Activated T-helper 17 cell treated with anti-CD3 and anti-CD28 coated beads, Interleukin-2, amount 50 U/mL, for 72 hours (primary cell): ENCODE measurements around the gene DEPP1. TPM values are rescaled to one million over a fixed set of nuclear protein-coding genes. Genes with fewer than 3 reads are reported as not detected.

ENCODE experiments used
- ATAC-seq: fragments of 150-1000 bp; cut with Tn5 transposase; replicated peaks from 2 replicates; pipeline ENCODE4 v1.10.0; 2021; ENCODE audit warnings: mild to moderate bottlenecking, moderate library complexity
- H3K27ac Mint-ChIP-seq: one replicate; pipeline ENCODE4 v1.8.0; 2022; ENCODE audit warnings: mixed read lengths
- H3K27me3 Mint-ChIP-seq: one replicate; pipeline ENCODE4 v1.8.0; 2022; ENCODE audit warnings: mixed read lengths
- H3K36me3 Mint-ChIP-seq: one replicate; pipeline ENCODE4 v1.8.0; 2022; ENCODE audit warnings: low read depth, mild to moderate bottlenecking, mixed read lengths
- H3K4me1 Mint-ChIP-seq: one replicate; pipeline ENCODE4 v1.8.0; 2022; ENCODE audit warnings: mixed read lengths
- H3K4me3 Mint-ChIP-seq: one replicate; pipeline ENCODE4 v1.8.0; 2022; ENCODE audit warnings: mild to moderate bottlenecking, mixed read lengths
- H3K9me3 Mint-ChIP-seq: one replicate; pipeline ENCODE4 v1.8.0; 2022; ENCODE audit warnings: mixed read lengths
- total RNA-seq, 2 donors: library from RNA; stranded (reverse); gene quantifications; one replicate each; pipeline ENCODE4 v1.2.3, GENCODE V29; 2022

Gene DEPP1
- total RNA-seq, 2 donors from 2014 or later, result 0.73 to 2.0 TPM

DNA sequence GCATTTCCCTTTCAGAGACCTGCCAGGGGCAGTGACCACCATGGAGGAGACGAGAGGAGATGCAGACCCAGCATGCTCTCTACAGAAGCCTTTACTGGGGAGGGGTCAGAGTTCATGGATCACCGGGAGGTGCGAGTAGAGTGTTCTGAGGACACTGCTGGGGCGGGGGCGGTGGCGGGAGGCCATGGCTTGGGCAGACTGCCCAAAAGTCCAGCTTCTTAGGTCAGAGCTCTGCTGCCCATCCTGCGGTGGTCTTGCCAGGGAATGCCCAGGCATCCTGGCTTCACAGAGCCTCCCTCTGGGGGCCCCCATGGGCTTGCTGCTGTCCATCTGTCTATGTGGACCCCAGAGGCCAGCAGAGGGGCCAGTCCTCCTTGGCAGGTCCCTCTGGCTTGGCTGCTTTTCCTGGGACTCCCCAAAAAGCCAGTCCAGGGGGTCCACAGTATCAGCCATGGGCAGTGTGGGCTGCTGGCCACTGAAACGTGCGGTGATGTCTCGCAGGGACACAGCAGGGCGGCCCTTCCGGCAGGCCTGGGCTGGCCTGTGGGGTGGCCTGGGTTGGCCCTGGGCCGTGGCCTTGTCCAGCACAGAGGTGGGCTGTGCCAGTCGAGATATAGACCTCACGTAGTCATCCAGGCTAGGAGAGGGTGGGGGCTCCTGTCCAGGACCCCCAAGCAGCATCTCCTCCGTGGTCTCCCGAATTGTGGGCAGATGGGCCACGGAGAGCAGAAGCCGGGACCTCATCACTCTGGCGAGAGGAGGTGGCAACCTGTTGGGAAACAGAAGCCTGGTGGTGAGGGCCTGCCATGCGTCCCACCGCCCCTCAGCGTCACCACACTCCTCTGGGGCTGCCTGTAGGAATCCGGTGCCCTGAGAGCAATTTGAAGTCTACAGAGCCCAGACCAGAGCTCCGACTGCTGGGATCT, 1.1 kb downstream of the DEPP1 start:
- ATAC-seq, result no peak
- H3K4me3 Mint-ChIP-seq, result no peak overlapping the region
- H3K27ac Mint-ChIP-seq, result no peak overlapping the region
- no peaks in the 10 kb centered on the region for H3K4me1 Mint-ChIP-seq
- peaks cover 3% of the 10 kb centered on the region for H3K27me3 Mint-ChIP-seq
- H3K9me3 Mint-ChIP-seq, result no peaks in the 10 kb centered on the region
- H3K36me3 Mint-ChIP-seq, result no peaks in the 10 kb centered on the region

DNA sequence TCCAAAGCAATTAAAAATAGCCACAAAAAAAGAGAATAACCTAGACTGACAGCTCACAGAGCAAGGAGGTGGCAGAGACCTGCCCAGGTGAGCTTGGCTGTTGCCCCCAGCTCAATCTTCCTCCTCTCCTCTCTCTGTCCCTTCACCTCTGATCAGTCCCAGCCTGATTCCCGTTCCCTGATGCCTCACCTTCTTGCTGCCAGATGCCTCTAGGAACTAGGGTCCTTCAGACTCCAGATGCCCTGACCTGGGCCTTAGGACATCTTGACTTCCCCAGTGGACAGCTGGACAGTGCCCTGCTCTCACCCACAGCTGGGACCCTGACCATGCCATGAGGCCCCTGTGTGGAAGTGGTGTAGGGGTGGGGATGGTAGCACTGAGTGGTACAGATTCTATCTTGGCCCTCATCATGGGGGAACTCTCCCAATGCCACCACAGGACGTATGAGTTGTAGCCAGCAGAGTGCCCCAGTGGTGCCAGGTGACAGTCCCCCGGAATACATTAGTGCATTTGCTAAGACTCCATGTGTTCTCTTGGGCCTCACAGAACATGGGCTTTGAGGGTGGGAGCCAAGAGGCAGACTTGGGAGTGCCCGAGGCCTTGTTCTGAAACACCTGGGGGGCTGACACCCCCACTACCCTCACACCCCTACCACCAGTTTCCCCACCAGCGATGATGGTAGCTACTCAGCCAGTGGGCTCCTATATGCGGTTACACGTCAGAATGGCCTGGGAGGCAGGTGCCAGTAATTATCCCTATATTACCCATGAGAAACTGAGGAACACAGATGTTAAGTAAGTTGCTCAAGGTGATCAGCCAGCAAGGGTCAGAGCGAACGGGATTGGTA, 2.0 kb downstream of the DEPP1 start:
- Mint-ChIP-seq H3K27ac (no peak overlapping the region), H3K27me3 (peaks cover 3% of the 10 kb centered on the region), H3K36me3 (no peaks in the 10 kb centered on the region), H3K9me3 (no peaks in the 10 kb centered on the region), H3K4me1 (no peaks in the 10 kb centered on the region), H3K4me3 (no peak overlapping the region)
- ATAC-seq, result no peak

DNA sequence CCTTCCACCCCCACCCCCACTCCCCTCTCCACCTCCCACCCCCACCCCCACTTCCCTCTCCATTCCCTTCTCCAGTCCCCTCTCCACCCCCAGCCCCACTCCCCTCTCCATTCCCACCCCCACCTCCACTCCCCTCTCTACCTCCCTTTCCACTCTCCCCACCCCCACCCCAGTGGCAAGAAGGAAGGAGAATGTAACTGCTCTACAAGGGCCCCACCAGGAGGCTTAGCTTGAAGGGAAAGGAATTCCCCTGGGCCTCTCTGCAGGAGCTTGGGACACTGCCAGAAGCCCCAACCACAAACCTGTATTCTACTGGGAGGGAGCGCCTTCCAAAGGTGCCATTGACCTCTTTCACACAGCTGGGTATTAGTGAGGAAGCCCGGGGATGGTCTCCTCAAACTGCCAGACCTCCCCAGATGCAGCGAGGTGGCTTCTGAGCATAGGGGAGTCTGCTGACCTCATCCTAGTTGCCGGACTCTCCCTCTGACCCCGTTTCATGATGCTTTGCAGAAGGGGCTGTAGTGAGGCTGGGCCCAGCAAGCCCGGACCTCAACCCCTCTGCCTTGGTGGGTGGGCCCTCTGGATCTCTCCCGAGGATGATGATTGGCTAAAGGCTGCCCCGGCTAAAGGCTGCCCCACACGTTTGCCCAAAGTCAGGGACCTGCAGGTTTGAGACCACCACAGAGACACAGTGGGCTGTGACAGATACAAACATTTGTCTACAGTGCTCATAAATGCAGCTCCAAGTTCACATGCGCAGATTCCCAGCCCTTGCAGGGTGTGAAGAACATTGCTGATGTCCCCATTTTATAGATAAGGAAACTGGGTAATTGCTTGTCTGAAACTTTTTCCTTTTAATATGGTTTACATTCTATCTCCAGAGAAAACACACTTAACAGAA, 2.9 kb downstream of the DEPP1 start:
- no peak overlapping the region for H3K27ac Mint-ChIP-seq
- no peak for ATAC-seq
- peaks cover 3% of the 10 kb centered on the region for H3K27me3 Mint-ChIP-seq
- H3K36me3 Mint-ChIP-seq, result no peaks in the 10 kb centered on the region
- H3K4me1 Mint-ChIP-seq, result no peaks in the 10 kb centered on the region
- H3K9me3 Mint-ChIP-seq, result no peaks in the 10 kb centered on the region
- H3K4me3 Mint-ChIP-seq, result peak overlapping the region; percentile 42

DNA sequence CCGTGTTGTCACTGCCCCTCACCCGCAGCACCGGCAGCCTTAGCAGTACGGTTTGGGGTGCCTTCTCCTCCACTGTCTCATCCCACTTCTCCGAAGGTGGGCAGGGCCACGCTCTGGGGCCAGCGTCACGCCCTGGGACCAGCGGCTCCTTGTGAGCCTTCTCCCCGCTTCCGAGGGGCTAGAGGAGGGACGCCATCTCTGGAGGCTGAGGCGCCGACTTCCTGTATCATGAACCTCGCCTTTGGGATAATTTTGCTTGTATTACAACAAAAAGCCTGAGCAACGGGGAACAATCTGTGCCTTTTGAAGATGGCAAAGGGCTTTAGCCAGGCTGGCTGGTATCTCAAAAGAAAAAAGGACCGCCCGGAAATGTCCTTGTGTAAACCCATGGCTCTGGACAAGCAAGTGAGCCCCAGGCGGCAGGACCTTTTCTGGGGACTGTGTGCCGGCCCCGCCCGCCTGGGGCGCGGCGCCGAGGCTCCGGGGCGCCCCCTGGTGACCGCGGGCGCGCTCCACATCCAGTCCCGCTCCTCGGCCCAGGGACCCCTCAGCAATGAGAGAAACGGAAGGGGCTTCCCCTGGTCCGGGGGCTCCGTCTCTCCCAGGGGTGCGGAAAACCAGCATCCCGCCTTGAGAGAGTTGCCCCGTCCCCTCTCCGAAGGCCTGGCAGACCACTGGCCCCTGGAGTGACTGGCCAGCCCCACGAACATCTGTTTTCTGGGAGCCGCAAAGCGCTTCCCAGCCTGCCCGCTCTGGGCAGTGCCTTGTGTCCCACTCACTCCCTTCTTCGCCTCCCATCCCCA, 3.8 kb downstream of the DEPP1 start:
- H3K27ac Mint-ChIP-seq, result no peak overlapping the region

DNA sequence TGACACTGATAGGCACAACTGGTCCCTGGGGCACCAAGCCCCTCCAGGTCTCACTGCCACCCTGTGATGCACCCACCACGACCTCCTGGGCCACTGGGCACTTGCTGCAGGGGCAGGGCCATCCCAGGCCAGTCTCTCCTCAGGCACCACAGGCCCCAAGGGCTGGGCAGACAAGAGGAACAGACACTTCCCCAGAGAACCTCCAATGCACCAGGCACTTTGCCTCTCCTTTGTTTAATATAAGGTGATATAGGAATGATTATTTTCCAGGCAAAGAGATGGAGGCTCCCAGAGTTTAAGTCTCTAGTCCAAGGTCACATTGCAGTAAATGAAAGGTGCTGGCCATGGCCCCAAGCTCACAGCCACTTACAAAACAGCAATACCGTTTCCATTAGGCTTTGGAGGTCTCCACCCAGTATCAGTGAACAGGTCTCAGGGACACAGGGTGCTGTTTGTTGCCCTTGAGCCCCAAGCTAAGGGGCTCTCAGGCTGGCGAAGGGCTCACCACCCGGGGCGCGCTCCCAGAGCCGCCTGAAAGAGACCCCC, 4.5 kb downstream of the DEPP1 start:
- peak overlapping the region; percentile 66 for H3K4me3 Mint-ChIP-seq
- H3K9me3 Mint-ChIP-seq, result no peaks in the 10 kb centered on the region
- no peaks in the 10 kb centered on the region for H3K36me3 Mint-ChIP-seq
- peaks cover under 1% of the 10 kb centered on the region for H3K4me1 Mint-ChIP-seq
- H3K27me3 Mint-ChIP-seq, result peaks cover 3% of the 10 kb centered on the region
- ATAC-seq, result no peak
- H3K27ac Mint-ChIP-seq, result no peak overlapping the region

More for the DNA sequence above, 3.8 kb downstream of the DEPP1 start:
- Mint-ChIP-seq H3K9me3 (no peaks in the 10 kb centered on the region), H3K36me3 (no peaks in the 10 kb centered on the region), H3K4me3 (peak overlapping the region; percentile 66), H3K4me1 (no peaks in the 10 kb centered on the region), H3K27me3 (peaks cover 3% of the 10 kb centered on the region)
- ATAC-seq, result peak; percentile 95

DNA sequence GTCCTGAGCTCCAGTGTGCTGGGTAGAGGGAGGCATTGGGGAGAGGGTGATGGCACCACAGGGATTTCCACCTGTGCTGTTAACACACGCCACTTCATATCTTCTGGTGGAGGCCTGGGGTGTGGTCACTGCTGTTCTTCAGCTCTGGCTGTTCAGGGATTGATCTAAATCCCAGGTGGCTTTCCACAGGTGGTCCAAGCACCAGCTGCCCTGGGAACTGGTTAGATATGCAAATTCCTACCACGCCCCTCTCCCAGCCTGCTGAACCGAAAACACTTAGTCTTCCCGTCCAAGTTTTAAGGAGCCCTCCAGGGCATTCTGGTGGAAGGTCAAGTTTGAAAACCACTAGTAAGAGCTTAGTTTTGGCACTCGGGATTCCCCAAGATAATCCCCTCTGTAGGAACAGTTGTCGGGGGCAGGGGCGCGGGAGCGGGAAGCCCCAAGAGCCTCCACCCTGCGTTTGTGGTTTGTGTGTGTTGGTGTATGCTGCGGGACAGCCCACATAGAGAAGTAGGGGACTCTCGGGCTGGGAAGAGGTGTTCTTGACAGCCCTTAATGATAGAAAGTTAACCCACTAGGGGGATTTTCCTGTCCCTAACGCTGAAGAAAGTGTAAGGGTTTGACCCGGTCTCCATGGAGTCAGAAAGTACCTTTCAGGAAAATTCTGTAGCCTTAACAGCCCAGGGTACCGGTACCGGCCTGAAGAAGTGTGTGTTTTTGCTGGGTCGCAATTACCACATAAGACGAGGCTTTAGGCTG, 5.1 kb downstream of the DEPP1 start:
- no peaks in the 10 kb centered on the region for H3K9me3 Mint-ChIP-seq
- no peak overlapping the region for H3K27ac Mint-ChIP-seq
- H3K27me3 Mint-ChIP-seq, result peaks cover 3% of the 10 kb centered on the region
- ATAC-seq, result no peak
- H3K4me3 Mint-ChIP-seq, result peak overlapping the region; percentile 66
- peaks cover 7% of the 10 kb centered on the region for H3K4me1 Mint-ChIP-seq
- H3K36me3 Mint-ChIP-seq, result no peaks in the 10 kb centered on the region

DNA sequence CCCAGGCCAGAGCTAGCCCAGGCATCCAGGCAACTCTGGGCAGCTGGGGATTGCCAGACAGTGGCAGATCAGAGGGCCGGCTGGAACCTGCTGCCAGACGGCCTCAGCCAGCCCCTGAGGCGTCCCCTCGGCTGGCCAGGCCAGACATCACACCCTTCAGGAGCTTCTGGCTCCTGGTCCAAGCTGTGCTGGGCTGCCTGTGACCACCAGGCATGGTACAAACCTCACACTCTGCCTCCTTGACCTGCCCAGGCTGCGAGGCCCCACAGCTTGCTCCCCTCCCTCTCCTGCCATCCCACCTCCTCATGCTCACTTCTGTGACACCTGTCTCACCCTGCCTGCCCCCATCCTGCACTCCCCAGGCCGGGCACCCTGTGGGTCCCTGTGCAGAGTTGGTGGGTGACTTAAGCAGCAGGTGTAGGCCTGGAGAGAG, 5.7 kb downstream of the DEPP1 start:
- Mint-ChIP-seq H3K4me3 (no peak overlapping the region), H3K36me3 (no peaks in the 10 kb centered on the region), H3K4me1 (peaks cover 7% of the 10 kb centered on the region), H3K27ac (peak overlapping the region; percentile 33), H3K9me3 (no peaks in the 10 kb centered on the region), H3K27me3 (peaks cover 3% of the 10 kb centered on the region)
- ATAC-seq, result no peak

DNA sequence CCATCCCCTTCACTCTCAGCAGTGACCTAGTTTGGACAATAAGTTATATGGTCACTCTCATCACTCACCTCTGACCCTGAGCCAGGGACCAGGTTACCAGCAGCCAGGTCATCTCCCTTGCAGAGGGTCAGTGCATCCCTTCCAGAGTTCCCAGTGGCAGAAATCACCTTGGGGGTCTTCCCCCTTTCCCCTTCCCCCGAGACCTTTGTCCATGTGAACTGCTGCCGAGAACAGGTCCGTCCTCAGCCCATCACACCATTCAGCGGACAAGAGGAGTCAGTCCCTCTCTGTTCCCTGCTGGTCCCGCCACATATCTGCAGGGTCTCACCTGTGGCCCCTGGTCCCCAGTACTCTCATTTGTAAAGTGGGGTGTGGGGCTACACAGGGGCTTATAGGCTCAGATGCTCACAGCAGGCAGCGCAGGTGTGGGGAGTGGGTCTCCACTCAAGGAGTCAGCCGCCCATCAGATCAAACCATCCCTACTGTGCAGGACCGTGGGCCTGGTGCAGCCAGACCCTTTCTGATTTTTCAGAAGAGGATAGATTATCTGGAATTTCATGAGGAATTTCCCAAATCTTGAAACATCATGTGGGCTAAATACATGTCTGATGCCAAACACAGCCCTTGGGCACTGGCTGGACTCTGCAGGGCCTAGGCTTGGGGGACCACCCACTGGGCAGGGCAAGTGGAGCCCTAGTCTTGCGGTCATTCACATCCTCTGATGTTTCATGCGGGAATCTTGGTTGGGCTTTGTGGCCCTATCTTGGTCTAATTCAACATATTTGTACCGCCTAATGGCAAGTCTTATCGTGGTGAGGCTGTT, 6.5 kb downstream of the DEPP1 start:
- no peaks in the 10 kb centered on the region for H3K36me3 Mint-ChIP-seq
- H3K27me3 Mint-ChIP-seq, result peaks cover 3% of the 10 kb centered on the region
- H3K4me1 Mint-ChIP-seq, result peaks cover 7% of the 10 kb centered on the region
- H3K4me3 Mint-ChIP-seq, result no peak overlapping the region
- H3K27ac Mint-ChIP-seq, result peak overlapping the region; percentile 33
- no peak for ATAC-seq
- no peaks in the 10 kb centered on the region for H3K9me3 Mint-ChIP-seq

DNA sequence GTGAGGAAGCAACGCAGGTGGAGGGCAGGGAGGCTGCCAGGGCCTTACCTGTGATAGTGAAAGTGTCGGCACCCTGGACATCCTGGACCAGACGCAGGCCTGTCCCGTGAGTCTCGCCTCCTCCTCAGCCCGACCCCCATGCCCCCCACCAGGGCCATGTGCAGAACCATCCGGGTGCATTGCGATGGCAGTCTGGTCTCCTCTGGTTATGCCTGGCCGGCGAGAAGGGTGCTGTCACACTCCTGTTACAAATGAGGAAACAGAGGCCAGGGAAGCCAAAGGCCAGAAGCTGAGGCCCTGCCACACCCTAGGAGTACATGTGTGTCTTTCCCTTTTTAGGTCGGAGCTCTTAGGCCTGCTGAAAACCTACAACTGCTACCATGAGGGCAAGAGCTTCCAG, 7.2 kb downstream of the DEPP1 start:
- no peak for ATAC-seq
- Mint-ChIP-seq H3K36me3 (no peaks in the 10 kb centered on the region), H3K27me3 (no peaks in the 10 kb centered on the region), H3K9me3 (no peaks in the 10 kb centered on the region), H3K4me1 (peaks cover 7% of the 10 kb centered on the region), H3K4me3 (no peak overlapping the region), H3K27ac (no peak overlapping the region)

DNA sequence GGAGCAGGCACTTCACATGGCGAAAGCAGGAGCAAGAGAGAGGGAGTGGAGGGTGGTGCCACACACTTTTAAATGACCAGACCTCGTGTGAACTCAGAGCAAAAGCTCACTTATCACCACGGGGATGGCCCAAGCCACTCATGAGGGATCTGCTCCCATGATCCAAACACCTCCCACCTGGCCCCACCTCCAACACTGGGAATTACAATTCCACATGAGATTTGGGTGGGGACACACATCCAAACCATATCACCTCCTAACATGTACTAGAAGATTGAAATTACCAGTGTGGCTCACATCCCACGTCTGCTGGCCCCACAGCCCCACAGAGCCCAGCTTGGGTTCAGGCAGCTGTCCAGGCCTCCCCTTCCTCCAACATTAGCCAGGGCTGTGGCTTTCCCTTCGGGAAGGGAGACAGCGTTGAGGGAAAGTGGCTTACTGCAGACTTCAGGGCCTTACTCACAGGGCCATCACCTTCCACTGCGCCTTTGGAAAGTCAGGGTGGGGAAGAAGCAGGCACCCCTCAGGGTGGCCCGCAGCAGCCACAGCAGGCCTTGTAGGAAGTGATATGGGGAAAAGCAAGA, 7.7 kb downstream of the DEPP1 start:
- Mint-ChIP-seq H3K9me3 (no peaks in the 10 kb centered on the region), H3K4me1 (peaks cover 12% of the 10 kb centered on the region), H3K4me3 (no peak overlapping the region), H3K36me3 (no peaks in the 10 kb centered on the region), H3K27me3 (no peaks in the 10 kb centered on the region), H3K27ac (no peak overlapping the region)
- no peak for ATAC-seq

DNA sequence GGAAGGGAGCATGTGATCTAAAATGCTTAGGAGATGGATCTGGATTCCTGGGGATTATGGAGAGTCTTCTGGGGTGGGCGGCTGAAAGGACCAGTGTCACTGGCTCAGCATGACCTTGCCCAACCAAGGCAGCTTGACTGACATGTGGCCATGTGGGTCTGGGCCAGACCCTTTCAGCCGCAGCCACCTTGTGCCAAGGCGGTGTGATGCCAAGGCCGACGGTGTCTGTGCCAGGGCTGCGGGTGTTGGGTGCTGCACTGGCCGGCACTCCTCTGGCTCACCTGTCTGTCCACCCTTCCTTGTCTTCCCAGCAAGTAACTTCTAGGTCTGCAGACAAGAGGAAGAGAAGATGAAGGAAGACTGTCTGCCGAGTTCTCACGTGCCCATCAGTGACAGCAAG, 8.8 kb downstream of the DEPP1 start:
- Mint-ChIP-seq H3K4me3 (no peak overlapping the region), H3K27ac (no peak overlapping the region)

More for the DNA sequence above, 8.8 kb downstream of the DEPP1 start:
- H3K4me1 Mint-ChIP-seq, result peaks cover 16% of the 10 kb centered on the region
- no peak for ATAC-seq
- no peaks in the 10 kb centered on the region for H3K27me3 Mint-ChIP-seq
- H3K36me3 Mint-ChIP-seq, result no peaks in the 10 kb centered on the region
- H3K9me3 Mint-ChIP-seq, result no peaks in the 10 kb centered on the region
